Measurements from ENCODE around the gene KCNJ14.

The KCNJ14 gene

GRCh38 chr19:48455171-48455907 lies at the start of gene KCNJ14:
KCNJ14 (plus strand) TSS chr19:48455574; CDS start chr19:48461725, 6,151 bp downstream.
- no peak for DNase-seq

DNA sequence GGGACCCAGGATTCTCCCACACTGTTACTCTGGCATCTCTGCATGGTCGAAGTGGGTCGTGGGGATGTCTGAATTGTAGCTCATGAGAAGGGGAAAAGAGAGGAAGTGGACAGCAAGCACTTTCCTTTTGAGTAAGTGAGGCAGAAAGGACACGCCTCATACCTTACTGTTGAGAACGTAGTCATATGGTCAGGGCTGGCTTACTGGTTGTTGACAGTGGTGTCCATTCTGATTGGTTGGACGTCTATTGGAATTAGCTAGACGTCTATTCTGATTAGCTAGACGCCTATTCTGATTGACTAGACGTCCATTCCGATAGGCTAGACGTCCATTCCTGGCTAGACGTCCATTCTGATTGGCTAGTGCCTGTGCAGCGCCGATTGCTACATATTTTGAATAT lies 49.5 kb upstream of the KCNJ14 start:
- DNase-seq, result no peak

GRCh38 chr19:48413879-48414587 lies 41.3 kb upstream of the KCNJ14 start:
- no peak for DNase-seq

- DNase-seq, result peak; percentile 70
These were observed 40.0 kb upstream of the KCNJ14 start for GRCh38 chr19:48415395-48415794.

- no peak for DNase-seq
These were observed 39.6 kb upstream of the KCNJ14 start for GRCh38 chr19:48415806-48416221.

- DNase-seq, result no peak
These were observed 38.0 kb upstream of the KCNJ14 start for GRCh38 chr19:48417421-48417820.

GRCh38 chr19:48418317-48419064 lies 36.9 kb upstream of the KCNJ14 start:
- no peak for DNase-seq

GRCh38 chr19:48419158-48419920 lies 36.0 kb upstream of the KCNJ14 start:
- peak; percentile 71 for DNase-seq

GRCh38 chr19:48421548-48421947 lies 33.8 kb upstream of the KCNJ14 start:
- DNase-seq, result no peak

GRCh38 chr19:48424694-48425219 lies 30.6 kb upstream of the KCNJ14 start:
- DNase-seq, result no peak

DNA sequence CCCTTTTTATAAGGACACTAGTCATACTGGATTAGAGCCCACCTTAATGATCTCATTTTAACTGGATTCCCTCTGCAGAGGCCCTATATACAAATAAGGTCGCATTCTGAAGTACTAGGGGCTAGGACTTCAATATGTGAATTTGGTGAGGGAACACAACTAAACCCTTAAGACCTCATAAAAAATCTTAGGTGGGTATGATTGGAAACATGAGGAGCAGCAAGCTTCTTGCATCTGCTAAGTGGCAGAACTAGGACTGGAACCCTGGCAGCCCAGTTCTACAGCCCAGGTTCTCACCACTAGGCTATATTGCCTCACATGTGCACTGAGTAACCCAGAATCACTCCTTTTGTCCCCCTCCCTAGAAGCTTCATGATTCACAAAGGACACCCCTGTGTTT lies 26.7 kb upstream of the KCNJ14 start:
- DNase-seq, result no peak

DNA sequence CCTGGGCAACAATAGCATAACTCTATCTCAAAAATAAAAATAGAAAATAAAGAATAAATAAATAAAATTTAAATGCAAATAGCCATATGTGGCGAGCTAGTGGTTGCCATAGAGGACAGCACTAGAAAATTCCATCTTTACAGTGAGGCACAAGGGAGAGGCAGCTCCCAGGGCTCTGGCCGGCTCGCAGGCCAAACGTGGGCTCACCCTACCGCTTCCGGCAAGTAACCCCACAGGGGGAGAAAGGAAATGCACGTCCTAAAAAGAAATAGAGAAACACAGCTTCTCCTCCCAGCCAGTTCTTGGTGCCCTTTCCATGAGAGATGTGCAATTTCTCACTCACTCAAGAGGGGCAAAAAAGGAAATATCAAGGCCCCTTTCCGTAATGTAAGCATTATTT lies 22.0 kb upstream of the KCNJ14 start:
- DNase-seq, result no peak

DNA sequence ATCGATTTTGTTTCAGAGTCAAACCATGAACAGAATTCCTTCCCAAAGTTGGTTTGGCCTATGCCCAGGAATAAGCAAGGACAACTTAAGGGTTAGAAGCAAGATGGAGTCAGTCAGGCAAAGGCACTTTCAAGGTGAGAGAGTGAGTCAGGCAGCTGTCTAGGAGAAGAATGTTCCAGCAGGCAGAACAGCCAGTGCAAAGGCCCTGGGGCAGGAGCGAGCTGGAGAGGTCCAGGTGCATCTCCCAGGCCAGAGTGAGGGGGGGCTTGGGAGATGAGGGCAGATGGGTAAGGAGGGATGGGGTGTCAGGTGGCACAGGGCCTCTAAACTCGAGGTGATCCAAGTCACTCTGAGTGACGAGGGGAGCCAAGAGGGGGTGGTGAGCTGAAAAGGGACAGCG lies 18.8 kb upstream of the KCNJ14 start:
- DNase-seq, result no peak

DNA sequence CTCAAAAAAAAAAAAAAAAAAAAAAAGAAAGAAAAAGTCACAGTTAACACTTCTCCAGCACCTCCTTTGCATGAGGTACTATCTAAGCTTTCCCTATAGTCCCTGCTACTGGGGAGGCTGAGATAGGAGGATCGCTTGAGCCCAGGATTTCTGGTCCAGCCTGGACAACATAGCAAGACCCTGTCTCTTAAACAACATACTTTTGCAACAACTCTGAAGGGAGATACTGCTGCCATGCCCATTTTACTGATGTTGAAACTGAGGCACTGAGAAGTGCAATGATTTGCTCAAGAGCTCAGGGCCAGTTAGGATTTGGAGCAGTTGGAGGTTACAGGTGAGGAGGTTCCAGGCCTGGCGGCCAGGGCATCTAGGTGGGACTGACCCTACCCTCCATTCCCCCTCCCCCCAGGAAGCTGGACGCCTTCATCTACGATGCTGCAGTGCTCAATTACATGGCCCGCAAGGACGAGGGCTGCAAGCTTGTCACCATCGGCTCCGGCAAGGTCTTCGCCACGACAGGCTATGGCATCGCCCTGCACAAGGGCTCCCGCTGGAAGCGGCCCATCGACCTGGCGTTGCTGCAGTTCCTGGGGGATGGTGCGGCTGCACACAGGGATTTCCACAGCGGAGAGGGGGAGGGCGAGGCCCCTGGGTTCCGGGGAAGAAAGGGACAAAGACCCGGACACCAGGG lies 13.9 kb upstream of the KCNJ14 start:
- DNase-seq, result no peak

DNA sequence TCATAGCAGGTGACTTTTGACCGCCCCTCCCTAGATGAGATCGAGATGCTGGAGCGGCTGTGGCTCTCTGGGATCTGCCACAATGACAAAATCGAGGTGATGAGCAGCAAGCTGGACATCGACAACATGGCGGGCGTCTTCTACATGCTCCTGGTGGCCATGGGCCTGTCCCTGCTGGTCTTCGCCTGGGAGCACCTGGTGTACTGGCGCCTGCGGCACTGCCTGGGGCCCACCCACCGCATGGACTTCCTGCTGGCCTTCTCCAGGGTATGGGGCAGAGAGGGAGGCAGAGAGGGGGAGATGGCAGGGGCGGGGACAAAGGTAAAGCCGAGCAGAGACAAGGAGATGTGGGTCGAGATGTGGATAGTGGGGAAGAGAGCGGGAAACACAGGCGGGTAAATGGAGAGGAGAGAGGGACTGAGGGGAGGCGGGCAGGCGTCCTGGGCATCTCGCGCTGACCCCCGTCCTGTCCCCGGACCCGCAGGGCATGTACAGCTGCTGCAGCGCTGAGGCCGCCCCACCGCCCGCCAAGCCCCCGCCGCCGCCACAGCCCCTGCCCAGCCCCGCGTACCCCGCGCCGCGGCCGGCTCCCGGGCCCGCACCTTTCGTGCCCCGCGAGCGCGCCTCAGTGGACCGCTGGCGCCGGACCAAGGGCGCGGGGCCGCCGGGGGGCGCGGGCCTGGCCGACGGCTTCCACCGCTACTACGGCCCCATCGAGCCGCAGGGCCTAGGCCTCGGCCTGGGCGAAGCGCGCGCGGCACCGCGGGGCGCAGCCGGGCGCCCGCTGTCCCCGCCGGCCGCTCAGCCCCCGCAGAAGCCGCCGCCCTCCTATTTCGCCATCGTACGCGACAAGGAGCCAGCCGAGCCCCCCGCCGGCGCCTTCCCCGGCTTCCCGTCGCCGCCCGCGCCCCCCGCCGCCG lies 13.0 kb upstream of the KCNJ14 start:
- DNase-seq, result no peak

DNA sequence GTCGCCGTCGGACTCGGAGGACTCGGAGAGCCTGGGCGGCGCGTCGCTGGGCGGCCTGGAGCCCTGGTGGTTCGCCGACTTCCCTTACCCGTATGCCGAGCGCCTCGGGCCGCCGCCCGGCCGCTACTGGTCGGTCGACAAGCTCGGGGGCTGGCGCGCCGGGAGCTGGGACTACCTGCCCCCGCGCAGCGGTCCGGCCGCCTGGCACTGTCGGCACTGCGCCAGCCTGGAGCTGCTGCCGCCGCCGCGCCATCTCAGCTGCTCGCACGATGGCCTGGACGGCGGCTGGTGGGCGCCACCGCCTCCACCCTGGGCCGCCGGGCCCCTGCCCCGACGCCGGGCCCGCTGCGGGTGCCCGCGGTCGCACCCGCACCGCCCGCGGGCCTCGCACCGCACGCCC lies 12.1 kb upstream of the KCNJ14 start:
- DNase-seq, result peak; percentile 44

DNA sequence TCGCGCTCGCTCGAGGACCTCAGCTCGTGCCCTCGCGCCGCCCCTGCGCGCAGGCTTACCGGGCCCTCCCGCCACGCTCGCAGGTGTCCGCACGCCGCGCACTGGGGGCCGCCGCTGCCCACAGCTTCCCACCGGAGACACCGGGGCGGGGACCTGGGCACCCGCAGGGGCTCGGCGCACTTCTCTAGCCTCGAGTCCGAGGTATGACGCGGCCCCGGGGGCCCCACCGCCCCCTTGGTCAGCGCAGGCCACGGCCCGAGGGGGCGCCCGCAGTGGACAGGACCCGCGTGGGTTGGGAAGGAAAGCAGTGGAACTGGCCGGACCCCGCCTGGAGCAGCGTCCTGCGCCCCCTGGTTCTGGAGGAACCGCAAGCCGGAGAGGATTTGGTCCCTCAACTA lies 11.6 kb upstream of the KCNJ14 start:
- no peak for DNase-seq

DNA sequence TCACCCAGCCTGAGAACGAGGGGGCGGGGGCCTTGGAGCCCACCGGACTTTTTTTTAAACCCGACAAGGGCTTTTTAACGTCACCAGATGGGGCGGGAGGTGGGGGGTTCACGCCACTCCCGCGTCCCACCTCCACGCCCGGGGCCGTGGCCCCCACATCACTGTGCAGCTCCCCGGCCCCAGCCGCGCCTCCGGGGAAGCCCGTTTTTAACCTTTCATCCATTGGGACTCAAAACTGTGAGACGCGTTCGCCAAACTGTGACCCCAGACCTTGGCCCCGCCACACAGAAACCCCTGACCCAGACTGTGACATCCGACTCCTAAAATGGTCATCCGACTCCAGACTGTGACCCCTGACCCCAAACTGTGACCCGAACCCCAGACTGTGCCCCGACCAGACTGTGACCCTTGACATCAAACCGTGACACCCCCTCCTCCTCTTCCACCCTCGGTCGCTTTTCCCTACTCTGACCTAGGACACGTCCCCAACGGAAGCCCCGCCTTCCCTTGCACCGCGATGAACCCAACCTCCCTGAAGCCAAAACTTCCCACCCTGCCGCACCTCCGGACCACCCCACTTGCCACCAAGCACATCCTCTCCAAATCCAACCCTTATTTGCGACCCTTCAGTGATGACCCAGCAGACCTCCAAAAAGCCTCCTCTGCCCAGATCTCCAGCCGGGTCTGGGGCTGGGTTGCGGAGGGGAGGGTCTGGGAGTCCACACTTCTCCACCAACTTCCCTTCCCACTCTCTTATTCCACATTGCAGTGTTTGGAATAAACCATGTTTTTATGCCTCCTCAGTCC lies 11.0 kb upstream of the KCNJ14 start:
- no peak for DNase-seq

- DNase-seq, result no peak
These were observed 10.5 kb upstream of the KCNJ14 start for GRCh38 chr19:48444936-48445200.

- peak; percentile 28 for DNase-seq
These were observed 10.1 kb upstream of the KCNJ14 start for GRCh38 chr19:48445256-48445605.

Data from activated T-cell treated with anti-CD3 and anti-CD28 coated beads, Interleukin-2, amount 50 U/mL, for 1 hour (primary cell).